NCI-H69 (cell line): ENCODE data around the gene SPRR3.

ENCODE experiments used
- DNase-seq: peaks from one replicate; lab custom pipeline; 2025; lab: John Stamatoyannopoulos, UW

The SPRR3 gene, protein sequence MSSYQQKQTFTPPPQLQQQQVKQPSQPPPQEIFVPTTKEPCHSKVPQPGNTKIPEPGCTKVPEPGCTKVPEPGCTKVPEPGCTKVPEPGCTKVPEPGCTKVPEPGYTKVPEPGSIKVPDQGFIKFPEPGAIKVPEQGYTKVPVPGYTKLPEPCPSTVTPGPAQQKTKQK

DNA sequence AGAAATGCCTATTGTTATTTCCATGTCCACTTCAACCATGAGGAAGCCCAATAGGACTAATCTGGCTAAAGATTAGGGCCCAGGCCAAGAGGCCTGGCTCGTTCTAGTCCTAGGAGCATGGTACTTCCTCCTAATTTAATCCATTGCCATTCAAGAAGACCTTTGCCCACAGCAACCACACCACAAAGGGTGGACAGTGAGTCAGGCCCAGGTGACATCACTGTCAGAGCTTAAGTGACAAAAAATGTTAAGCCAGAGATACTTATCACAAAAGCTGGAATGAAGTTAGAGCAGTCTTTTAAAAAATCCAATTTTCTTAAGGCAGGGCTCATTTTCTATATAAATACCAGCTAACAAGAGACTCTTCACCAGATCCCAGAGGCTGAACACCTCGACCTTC is at the start of gene SPRR3:
SPRR3 (plus strand) TSS at position 368 of the 400 bp plus-strand sequence. CDS start 1,272 bp downstream, outside the sequence.
- no peak for DNase-seq

DNA sequence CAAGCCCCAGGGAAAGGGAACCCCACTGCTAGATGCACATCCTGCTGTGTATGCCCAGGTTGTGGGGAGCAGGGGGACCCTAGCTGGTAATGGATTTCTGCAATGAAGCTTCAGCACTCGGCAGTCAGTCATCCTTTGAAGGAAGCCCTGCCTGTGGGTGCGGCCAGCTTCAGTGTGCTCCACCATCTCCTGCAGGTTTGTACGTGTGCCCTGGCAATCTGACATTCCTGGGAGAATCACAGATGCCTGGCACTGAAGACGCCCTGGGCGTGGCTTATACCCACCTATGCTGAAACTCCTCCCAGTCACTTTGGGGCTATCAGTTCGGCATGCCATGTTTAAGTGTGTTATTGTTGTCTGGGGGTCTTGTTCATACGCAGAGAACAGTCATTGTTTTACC is 47.8 kb upstream of the SPRR3 start:
- no peak for DNase-seq

DNA sequence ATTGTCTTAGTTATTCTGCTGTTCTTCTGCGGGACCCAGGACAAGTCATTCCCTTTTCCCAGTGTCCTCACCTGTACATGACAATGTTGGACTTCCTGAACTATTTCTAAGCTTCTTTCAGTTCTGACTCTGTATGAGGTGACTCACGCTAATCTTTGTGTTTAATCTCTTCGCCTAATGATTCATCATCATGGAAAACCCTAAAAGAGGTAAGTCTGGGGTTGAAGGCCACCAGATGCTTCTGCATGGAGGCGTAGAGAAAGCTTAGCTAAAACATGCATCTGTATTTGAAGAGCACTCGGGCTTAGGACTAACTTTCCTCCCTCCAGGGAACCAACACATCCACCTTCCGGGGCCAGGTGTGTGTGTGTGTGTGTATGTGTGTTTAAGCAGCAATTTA is 47.1 kb upstream of the SPRR3 start:
- DNase-seq: no peak

DNA sequence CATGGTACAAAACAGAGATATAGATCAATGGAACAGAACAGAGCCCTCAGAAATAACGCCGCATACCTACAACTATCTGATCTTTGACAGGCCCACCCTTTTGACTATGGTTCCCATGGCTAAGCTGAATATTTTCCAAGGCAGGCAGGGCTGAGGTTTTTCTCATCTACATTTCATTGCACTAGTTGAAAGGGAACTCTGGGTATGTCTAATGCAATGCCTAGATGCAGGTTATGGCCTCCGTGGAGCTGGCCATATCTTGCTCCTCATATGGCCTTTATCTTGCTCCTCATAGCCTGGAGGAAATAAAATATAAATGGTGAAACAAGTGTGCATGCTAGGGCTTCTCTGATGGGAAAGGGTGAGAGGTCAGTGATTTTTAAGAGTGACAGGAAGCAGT is 44.0 kb upstream of the SPRR3 start:
- DNase-seq: no peak

DNA sequence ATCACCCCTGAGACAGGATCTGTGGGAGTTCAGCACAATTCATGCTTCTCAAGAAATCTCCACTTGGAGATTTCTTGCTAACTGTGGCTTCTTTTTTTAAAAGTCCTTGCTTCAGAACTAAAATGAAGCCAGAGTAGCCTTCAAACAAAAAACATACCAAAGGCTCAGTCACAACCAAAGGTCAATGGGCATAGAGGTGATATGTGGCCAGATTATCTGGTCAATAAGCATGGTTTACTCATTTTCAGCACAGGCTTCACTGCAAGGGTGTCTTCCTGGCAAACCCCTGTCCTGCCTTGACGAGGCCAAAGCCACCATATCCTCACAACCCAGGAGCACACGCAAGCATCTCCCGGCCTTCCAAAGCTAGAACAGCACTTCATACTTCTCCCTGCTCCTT is 42.3 kb upstream of the SPRR3 start:
- no peak for DNase-seq

DNA sequence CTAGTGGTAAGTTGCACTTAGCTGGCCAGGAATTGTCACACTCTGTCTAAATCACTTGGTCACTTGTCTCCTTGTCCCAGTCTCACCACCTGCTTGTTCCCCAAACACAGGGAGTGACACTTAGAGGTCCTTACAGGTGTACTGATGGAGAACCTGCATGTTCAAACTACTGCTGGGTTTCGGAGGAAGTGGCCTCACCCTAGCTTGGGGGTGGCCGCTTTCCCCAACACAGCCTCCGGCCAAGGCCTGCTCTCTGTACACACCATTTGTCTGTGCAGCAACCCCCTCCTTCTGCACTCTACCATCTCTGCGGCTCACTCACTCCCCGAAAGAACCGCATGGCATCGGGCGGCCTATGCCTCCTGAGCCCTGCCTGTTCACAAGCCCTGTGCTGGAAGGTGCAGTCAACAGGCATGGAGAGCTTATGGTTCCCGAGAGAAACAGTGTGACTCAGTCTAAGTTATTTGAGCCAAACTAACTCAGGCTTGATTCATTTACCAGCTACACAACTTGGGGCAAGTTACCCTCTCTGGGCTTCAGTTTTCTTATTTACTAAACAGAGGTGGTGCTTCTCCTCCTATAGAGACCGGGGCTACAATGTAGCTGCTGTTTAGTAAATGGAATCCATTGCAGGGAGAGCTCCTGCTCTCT is 41.6 kb upstream of the SPRR3 start:
- no peak for DNase-seq

DNA sequence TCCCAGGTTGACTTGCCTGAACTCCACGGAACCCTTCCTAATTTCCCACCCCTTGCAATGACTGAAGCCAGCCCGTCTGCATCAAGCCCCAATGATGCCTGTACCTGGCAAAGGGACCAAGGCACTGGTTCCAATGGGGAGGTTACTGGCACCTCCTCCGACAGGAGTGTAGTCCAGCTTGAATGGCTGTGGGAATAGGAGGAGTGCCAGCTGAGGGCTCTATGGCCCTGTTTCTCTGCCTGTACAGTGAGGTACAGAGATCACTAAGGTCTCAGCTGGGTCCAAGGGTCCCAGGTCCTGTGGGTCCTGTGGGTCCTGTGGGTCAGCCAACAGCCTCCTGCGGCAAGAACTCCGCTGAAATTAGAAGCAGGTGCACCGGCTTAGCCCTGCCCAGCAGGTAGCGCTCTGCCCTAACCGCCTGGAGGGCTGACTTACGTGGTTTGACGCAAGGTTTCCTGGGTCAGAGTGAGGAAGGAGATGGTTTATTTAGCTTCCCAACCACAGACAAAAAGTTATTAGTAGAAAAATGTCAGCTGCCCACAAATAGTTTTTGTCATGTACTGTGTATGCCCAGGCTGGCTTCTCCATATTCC is 41.0 kb upstream of the SPRR3 start:
- peak; percentile 37 for DNase-seq

DNA sequence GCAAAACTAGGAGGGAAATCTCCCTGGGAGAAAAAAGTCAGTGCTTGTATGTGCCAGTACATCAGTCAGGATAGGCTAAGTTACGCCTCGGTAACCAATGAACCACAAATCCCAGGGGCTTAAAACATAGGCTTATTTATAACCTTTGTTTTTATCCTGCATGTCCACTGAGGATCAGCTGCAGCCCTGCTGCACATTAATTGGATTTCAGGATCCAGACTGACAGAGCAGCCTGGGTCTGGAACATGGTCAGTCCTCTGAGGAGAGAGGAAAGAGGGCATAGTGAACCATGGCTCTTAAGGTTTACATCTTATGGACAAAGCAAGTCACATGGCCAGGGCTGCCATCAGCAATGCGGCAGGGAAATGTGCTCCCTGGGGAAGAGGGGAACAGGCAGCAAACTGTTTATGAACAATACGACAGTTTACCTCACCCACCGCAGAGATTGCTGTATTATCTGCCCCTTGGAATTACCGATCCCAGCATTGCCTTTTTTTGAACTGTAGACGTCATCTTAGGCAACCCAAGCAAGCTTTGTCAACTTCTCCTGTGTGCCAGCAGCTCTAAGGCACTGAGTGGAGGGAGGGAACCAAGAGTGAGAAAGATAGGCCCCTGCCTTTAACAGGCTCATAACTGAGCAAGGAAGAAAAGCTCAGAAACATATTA is 40.2 kb upstream of the SPRR3 start:
- no peak for DNase-seq

DNA sequence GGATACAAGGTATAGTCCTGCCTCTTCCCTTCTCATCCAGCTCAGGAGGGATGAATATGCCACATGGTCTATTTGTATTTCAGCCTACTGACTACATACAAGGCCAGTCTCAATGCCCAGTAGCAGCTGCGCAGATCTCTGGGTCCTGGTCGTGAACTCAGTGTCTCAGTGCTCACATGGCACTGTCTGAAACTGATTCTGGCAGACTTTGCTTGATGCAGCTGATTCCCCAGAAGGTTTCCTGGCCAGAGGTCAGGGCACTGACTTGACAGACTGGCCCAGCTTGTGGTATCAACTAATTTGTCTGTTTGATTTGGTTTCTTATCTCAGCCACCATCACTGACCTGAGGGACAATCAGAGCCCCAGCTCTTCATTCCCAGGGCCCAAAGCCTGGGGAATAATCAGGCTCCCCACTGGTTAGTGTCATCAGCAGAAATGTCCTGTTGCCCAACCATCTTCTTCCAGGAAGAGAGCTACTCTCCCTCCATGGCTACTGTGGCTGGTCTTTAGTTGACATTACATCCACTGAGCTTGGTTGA is 38.6 kb upstream of the SPRR3 start:
- DNase-seq: no peak

DNA sequence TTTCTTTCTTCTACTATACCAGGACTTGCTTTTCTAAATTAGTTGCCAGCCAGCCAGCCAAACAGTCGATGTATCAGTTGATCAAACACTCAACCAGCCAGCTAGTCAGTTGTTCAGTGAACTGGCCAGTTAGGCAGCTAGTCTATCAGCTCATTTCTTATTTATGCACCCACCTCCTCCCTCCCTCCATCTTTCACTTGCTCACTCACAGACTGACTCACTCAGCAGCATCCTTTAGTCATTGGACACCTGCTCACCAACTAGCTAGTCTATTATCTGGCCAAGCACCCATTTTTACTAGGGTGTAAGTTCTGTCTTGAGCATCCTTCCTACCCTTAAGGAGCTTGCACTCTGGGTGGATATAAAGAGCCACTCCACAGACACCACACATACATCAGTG is 37.0 kb upstream of the SPRR3 start:
- no peak for DNase-seq

DNA sequence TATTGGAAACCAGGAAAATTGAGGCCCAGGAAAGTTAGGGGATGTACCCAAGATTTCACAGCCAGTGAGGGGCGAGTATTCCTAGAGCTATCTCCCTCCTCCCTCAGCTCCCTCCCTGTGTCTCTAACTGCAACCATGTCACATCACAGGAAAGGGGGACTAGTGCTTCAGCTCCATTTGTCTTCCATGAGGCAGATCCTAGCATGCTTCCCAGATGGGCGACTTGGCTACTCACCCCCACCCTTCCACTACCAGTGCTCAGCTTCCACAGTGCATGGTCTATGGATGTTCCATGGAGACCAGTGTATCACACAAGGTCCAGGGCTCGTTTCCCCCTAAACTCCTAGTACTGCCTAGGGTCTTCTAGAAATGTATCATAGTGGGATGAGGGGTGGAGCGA is 35.7 kb upstream of the SPRR3 start:
- DNase-seq: no peak

DNA sequence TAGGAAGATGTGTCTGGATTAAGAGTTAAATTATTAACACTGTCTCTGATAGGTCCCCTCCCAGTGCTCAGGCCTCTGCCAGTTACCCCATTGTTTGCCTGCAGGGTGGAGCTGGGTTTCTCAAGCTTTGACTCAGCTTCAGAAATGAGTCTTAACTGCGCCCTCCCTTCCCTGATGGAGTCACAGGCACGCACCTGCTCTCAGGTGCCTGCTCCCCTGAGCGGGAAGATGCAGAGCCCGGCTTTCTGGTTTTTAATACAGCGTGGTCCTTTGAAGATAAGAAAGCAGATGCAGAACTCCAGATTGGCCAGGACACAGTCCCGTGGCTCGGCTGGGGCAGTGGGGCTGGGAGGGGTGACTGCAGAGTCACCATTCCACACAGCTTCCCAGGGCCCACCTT is 34.3 kb upstream of the SPRR3 start:
- no peak for DNase-seq

DNA sequence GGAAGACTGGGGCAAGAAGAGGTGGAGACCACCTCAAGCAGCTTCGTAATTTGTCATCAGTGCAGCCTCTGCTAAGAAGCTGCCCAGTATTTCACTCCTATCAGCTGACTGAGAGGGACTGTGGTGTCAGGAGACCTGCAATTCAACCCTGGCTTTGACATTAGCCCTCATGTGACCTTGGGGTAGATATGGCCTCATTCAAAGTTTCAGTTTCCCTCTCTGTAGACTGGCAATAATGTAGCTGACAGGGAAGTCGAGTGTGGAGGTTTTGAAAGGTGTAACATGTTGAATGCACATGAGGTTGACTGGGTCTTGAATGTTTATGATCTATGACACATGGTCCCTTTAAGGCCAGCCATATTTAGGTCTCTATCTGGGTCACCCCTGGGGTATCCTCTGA is 33.3 kb upstream of the SPRR3 start:
- no peak for DNase-seq

DNA sequence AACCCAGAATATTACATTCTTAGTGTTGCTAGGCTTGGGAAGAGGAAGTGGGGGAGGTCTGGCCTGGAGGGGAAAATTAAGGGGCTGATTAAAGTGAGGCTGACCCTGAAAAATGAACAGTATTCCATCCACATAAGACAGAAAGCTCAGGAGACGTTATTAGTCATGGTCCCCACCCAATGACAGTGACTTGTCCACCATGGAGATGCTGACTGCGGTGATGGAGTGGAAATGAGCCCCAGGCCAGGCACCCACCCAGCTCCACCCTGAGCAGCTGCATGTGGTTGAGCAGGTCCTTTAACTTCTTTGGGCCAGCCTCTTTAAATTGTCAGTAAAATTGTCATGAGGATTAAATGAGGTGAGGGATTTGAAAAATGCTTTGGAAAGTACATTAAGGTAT is 32.5 kb upstream of the SPRR3 start:
- DNase-seq: no peak

DNA sequence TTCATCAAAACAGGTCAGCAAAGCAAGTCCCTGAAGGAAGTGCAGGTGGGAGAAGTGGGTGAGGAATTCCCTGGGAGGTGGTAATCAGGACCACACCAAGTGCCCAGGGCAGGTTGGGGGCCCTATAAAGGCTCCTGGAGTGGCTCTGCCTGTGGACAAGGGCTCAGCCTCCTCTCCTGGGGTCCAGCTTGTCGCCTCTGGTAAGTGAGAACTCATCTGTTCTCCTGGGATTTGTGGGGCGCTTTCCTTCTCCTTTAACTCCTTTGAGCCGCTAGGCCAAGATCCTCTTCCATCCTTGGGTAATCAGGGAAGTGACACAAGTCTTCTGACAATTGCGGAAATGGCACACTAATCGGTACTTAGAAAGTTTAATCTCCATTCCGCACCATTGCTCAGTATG is 31.1 kb upstream of the SPRR3 start, which contains the start of gene SPRR4:
SPRR4 (plus strand) TSS at position 154 of the 400 bp plus-strand sequence. CDS start 1,243 bp downstream, outside the sequence.
- no peak for DNase-seq

DNA sequence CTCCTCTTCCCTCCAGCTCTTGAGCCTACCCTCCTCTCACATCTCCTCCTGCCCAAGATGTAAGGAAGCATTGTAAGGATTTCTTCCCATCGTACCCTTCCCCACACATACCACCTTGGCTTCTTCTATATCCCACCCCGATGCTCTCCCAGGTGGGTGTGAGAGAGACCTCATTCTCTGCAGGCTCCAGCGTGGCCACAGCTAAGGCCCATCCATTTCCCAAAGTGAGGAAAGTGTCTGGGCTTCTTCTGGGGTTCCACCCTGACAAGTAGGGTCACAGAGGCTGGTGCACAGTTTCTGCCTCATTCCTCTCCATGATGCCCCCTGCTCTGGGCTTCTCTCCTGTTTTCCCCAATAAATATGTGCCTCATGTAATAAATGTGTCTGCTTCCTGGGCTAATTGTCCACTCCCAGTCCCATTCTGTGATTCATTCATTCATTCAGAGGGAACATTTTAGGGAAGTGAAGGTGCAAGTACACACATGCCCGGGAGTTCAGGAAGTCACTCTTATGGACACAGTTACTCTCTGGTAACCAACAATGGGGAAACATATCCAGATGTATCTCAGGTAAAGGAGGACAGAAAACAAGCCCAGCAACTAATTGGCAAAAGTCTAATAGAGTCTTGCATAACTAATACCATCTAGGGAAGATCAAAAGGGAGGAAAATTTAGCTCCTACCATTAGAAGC is 29.2 kb upstream of the SPRR3 start:
- DNase-seq: no peak

DNA sequence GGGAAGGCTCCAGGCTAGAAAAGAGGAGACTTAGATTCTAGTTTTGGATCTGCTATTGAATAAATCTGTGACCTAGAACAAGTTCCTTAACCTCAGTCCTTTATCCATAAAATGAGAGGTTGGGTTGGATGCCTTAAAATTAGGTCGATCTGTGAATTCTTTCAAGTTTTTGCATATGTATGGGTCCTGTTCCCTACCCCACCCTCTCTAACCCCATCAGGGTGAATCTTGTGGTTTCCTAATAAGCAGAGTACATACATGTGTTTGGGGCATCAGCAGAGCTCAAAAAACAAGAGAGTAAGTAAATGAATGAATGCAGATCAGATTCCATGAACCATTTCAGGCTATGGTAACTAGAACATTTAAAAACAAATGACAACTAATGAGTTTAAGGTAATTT is 24.9 kb upstream of the SPRR3 start:
- no peak for DNase-seq

DNA sequence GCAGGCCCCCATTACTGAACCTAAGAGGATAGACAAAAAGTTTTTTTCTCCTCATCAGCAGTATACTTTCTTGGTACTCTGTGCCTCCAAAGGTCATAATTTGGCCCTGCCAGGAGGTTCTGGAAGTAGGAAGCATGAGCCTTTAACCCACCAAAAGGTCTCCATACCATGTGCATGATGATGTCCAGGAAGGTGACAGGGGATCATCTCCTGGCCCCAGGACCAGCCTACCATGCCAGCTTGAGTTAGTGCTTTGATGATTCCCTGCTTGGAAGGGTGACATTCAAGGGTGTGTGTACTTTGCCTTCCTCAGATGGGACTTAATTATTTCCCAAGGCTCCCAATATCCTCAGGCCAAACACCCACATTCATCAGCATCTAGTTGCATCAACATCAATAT is 23.9 kb upstream of the SPRR3 start:
- DNase-seq: no peak

DNA sequence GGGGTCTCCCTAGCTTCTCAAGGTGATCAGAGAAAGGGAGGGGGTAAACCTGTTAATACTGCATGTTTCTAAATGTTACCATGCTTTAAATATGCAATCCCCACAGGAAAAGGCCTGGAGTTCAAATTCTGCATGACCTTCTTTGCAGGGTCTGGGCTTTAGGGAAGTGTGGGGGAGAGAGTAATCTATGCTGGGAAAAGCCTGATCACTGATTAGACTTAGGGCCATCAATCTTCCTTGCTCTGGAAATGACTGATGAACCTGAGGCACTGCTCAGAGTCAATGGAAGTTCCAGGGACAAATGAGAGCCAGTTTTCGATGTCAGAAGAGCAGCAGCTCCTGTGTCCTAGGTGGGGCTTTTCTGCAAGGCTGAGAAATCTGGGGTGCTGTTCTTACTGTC is 20.9 kb upstream of the SPRR3 start:
- no peak for DNase-seq

DNA sequence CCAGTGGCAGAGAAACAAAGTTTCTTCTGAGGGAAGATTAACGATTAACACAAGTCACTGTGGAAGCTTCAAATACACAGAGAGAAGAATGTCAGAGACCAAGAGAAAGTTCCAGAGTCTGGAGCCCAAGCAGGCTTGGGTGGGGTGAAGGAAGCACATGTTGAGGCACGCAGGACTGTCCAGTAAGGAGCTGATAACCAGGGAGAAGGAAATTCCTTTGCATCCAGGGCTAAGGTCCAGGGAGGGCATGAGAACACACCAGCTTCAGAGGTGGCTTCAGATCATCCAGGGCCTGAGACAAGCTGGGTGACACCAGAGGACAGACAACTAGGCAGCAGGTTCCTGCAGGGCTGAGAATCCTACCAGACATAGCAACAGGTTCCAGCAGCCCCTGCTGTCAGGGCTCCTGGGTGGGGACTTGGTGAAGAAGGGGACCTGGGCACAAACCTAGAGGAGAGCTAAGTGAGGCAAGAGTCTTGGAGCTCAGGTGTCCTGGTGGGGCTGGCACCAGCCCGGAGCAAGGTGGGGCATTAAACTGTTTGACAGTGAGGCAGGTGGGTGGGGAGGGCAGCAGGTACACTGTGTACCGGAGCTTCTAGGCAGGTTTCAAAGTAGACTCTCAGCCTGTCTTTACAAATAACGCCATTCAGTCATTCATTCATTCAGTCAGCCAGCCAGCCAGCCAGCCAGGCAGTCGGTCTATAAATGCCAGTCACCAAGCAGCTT is 20.2 kb upstream of the SPRR3 start:
- DNase-seq: no peak

DNA sequence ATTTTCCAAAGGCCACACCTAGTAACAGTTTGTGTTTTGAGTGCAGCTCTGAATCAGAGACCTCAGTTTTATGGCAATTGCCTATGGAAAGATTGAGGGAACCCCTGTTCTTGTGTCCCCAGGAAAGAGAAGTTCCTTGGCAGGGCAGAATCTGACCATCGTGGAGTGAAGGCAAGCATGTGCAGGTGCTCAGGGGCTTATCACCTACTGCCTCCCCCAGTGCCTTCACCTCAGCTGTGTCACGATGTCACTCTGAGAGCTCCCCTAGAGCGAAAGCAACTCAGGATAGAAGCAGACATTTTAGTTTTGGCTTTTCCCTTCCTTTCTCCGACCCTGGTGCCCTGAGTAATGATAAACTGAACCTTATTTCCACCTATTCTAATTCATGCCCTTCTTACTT is 19.5 kb upstream of the SPRR3 start:
- no peak for DNase-seq

DNA sequence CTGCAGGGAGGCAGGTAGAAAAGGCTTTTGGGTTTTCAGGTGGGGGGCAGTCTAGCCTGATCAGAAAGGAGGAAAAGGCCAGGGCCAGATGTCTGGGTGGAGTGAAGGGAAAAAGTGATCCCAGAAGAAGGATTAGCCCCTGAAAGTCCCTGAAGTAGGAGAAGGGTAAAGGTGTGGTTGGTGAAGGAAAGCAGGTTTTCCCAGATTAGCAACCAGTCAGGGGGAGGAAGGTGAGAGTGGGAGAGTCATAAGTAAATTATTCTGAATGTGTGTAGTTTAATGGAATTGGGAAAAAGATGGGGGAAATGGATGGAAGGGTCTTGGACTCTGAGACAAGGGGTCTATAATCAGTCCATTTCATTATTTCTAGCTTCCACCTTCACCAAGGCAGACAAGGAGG is 18.3 kb upstream of the SPRR3 start:
- DNase-seq: no peak
